Astrocyte of the cerebellum (primary cell): ENCODE data around the gene B4GALT5.

Experiments used
- DNase-seq: peaks from one replicate; pipeline ENCODE4 v3.0.0-alpha.2; 2011; ENCODE audit warnings: low read depth
- H3K4me3 ChIP-seq: 2 replicates; pipeline ENCODE4 v1.5.1; 2011; ENCODE audit warnings: mild to moderate bottlenecking, low read depth, low read length, moderate library complexity
- in situ Hi-C: cut with HindIII; loops from 2 replicates; pipeline ENCODE4 v1.10.0; 2017; ENCODE audit warnings: low sequenced_read_pairs
- TF ChIP-seq, protein P1 (sequence below): IDR thresholded peaks from 2 replicates; pipeline ENCODE4 v1.5.1; 2012; ENCODE audit warnings: low read length, low read depth, moderate library complexity, mild to moderate bottlenecking; ENCODE audit errors: missing control alignments

The B4GALT5 gene

DNA sequence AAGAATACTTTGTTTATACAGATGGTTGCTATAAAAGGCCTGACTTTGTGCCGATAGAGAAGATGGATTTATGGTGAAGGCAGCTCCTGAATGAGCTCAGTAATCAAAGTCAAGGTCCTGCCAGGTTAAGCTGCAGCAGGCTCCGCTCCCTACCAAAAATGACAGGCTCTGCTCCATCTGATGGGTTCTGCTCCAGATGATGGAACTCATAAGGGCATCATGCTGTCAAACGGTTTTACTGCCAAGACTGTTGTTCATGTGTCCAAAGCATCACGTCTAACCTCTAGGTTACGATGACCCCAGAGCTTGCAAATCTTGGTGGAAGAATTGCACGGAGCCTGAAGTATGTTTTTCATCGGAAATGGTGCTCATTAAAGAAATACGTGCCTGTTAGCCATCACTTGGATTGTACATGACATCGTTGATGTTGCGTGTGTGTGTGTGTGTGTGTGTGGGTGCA is 126.5 kb downstream of the B4GALT5 start:
- no peak for DNase-seq
- TF ChIP-seq, protein P1, sequence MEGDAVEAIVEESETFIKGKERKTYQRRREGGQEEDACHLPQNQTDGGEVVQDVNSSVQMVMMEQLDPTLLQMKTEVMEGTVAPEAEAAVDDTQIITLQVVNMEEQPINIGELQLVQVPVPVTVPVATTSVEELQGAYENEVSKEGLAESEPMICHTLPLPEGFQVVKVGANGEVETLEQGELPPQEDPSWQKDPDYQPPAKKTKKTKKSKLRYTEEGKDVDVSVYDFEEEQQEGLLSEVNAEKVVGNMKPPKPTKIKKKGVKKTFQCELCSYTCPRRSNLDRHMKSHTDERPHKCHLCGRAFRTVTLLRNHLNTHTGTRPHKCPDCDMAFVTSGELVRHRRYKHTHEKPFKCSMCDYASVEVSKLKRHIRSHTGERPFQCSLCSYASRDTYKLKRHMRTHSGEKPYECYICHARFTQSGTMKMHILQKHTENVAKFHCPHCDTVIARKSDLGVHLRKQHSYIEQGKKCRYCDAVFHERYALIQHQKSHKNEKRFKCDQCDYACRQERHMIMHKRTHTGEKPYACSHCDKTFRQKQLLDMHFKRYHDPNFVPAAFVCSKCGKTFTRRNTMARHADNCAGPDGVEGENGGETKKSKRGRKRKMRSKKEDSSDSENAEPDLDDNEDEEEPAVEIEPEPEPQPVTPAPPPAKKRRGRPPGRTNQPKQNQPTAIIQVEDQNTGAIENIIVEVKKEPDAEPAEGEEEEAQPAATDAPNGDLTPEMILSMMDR: no peak
- no peak overlapping the region for H3K4me3 ChIP-seq
- in situ Hi-C loops: no loop called here

DNA sequence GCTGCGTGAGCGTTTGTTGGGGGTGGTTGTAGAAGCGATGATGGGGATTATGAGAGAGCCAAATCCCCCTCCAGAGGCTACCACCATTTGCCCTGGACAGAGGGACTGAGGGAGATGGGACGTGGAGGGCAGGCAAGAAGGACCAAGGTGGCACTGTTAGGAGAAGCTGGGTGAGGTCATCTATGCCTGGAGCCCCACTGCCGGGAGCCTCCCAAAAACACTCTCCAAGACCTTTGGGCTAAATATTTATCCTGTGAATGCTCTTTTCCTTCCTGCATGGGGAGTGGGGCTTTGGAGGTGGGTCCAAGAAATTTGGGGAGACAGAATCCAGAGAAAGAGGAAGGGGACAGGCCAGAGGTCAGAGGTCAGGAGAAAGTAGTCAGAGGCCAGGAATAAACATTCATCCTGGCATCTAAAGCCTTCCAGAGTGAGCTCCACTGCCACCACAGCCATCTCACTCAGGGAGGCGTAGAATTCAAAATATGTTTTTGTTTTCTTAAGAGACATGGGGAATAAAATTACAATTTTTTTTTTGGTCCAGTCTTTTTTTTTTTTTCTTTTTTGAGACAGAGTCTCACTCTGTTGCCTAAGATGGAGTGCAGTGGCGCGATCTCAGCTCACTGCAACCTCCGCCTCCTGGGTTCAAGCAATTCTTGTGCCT is 128.0 kb downstream of the B4GALT5 start:
- DNase-seq: no peak
- in situ Hi-C loops: no loop called here
- TF ChIP-seq, protein P1: no peak
- no peak overlapping the region for H3K4me3 ChIP-seq

DNA sequence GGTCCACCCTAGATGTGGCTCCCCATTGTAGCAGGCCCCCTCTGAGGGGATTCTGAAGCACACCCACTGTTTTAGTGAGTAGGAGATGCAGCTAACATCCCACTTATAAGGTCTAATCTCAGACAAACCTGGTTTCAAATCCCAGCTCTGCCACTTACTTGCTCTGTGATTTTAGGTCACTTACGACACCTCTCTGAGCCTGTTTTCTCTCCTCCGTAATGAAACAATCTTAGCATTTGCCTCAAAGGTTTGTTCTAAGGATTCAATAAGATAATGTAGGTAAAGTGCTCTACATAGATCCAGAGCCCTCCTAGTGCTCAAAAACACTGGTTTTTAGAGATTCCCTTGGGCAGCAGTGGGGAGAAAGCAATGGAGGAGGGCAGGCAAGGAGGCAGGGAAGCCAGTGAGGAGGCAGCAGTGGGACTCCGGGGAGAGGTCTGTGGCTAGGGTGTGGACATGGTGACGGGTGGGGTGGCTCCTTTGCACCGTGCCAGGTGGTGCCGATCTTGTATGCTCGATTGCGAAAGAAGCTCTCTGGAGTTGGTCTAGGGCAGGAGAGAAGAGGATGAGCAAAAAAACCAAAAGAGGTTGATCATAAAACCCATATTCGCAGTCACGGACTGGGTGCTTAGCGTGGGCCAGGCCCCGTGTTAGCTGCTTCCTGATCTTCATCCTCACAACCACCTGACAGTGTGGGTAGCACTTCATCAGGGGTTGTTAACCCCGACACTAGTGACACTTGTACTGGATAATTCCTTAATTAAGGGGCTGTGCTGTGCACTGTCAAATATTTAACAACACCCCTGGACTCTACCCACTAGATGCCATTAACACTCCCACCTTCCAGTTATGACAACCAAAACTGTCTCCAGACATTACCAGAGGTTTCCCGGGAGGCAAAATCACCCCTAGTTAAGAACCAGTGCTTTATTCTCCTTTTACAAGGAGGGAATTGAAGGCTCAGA is 129.0 kb downstream of the B4GALT5 start:
- DNase-seq: no peak
- in situ Hi-C loops: no loop called here
- H3K4me3 ChIP-seq: no peak overlapping the region
- TF ChIP-seq, protein P1: no peak

DNA sequence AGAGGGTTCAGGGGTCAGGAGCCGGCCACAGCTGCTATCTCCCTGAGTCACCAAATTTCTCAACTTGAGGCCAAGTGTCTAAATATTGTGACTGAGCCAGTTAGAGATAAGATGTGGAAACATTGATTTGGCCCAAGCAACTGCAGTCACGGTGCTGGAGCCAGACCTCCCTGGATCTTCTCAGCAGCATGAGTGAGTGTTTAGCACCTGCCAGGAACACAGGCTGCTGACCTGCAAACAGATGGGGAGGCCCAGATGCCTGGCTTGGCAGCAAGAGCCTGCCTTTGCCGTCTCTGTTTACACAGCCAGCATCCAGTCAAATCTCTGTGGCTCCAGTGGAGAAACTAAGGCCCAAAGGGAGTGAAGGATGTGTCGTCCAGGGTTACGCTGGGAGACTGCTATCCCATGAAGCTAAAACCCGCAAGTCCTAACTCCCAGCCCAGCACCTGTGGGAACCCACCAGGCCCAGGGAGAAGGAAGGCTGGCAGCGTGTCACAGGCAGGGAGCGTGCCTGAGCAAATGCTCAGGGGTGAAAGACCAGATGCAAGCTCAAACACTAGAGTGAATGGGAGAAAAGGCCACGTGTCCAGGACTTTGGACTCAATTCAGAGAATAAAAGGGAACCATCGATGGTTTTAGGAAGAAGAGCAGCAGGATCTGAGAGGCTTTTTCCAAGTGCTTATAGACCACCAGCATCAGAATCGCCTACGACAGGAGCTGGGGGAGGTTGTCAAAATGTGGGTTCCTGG is 129.8 kb downstream of the B4GALT5 start:
- in situ Hi-C loops: no loop called here
- TF ChIP-seq, protein P1: no peak
- H3K4me3 ChIP-seq: no peak overlapping the region
- peak; percentile 75 for DNase-seq

DNA sequence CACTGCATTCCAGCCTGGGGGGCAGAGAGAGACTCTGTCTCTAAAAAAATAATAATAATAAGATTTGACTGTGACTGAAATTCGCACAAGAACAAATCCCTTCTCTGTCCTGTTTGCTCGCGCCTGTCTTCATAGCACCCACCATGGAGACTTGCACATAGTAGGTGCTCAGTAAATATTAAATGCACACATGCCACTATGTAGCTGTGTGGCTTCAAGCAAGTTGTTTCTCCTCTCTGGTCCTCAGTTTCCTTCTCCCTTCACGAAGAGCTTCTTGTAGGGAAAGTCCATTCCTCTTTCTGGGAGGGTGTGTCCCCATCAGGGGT is 130.4 kb downstream of the B4GALT5 start:
- TF ChIP-seq, protein P1: no peak
- in situ Hi-C loops: no loop called here
- H3K4me3 ChIP-seq: no peak overlapping the region
- DNase-seq: no peak
